IMR-90 (cell line): Measurements from ENCODE around the gene BTBD9. TPM values are rescaled to one million over a fixed set of nuclear protein-coding genes. Genes with fewer than 3 reads are reported as not detected.

Experiments
- ATAC-seq: fragments of 200-7000 bp; cut with Tn5 transposase; 2 replicates; pipeline ENCODE4 v1.9.1; 2020; ENCODE audit warnings: low read depth, mild to moderate bottlenecking, moderate library complexity
- BruUV-seq: library from RNA; stranded (reverse); fragments of 400-500 nt; replicated peaks from 2 replicates; lab custom pipeline; 2021; lab: Mats Ljungman, UMichigan
- CTCF ChIA-PET: fragments of 300-600 bp; formaldehyde crosslinking; extraction: SDS; loops from one replicate; lab custom pipeline; 2021; ENCODE audit warnings: antibody characterized with exemption; lab: Yijun Ruan, JAX
- POLR2A ChIA-PET: fragments of 300-600 bp; sonication (Branson Sonifier 250); formaldehyde crosslinking; loops from one replicate; lab custom pipeline; 2022; ENCODE audit warnings: antibody characterized with exemption; ENCODE audit not compliant: unreplicated experiment; lab: Charles Lee
- DNase-seq: peaks from one replicate; pipeline ENCODE4 v3.0.0; 2013
- H2AFZ ChIP-seq: replicated peaks from 2 replicates; pipeline ENCODE3; 2013; ENCODE audit warnings: low read length, mild to moderate bottlenecking; ENCODE audit not compliant: poor library complexity
- H2AK5ac ChIP-seq: 2 replicates; pipeline ENCODE4 v1.6.1; 2013; ENCODE audit warnings: low read depth, low read length, inconsistent platforms
- H2AK9ac ChIP-seq: replicated peaks from 2 replicates; pipeline ENCODE3; 2013; ENCODE audit warnings: mild to moderate bottlenecking, low read depth, low read length, moderate library complexity; ENCODE audit not compliant: poor library complexity
- H2BK120ac ChIP-seq: 2 replicates; pipeline ENCODE4 v1.6.1; 2013; ENCODE audit warnings: low read depth, low read length, inconsistent platforms
- H2BK15ac ChIP-seq: 3 replicates; pipeline ENCODE4 v1.6.1; 2013; ENCODE audit warnings: low read depth, low read length, inconsistent platforms
- H2BK20ac ChIP-seq: 2 replicates; pipeline ENCODE4 v1.6.1; 2013; ENCODE audit warnings: low read depth, mild to moderate bottlenecking, inconsistent platforms, low read length, moderate library complexity
- H2BK5ac ChIP-seq: 2 replicates; pipeline ENCODE4 v1.6.1; 2013; ENCODE audit warnings: mild to moderate bottlenecking, low read depth, low read length, inconsistent platforms; ENCODE audit not compliant: poor library complexity, severe bottlenecking
- H3K14ac ChIP-seq: replicated peaks from 2 replicates; pipeline ENCODE4 v1.6.1; 2013; ENCODE audit warnings: low read depth, low read length, inconsistent platforms
- H3K18ac ChIP-seq: 2 replicates; pipeline ENCODE4 v1.6.1; 2013; ENCODE audit warnings: low read depth, low read length, control low read depth
- H3K23ac ChIP-seq: 2 replicates; pipeline ENCODE4 v1.6.1; 2013; ENCODE audit warnings: low read depth, low read length, inconsistent platforms
- H3K27ac ChIP-seq: 2 replicates; pipeline ENCODE4 v1.5.1; 2013; ENCODE audit warnings: mild to moderate bottlenecking, control low read depth, low read length; ENCODE audit not compliant: insufficient read depth
- H3K27me3 ChIP-seq: 2 replicates; pipeline ENCODE4 v1.6.1; 2013; ENCODE audit warnings: low read length; ENCODE audit not compliant: control insufficient read depth, insufficient read depth
- H3K36me3 ChIP-seq: 2 replicates; pipeline ENCODE4 v1.6.1; 2013; ENCODE audit warnings: low read length, mixed read lengths; ENCODE audit not compliant: control insufficient read depth, insufficient read depth
- H3K4ac ChIP-seq: 2 replicates; pipeline ENCODE4 v1.6.1; 2013; ENCODE audit warnings: low read depth, low read length, inconsistent platforms
- H3K4me1 ChIP-seq: 2 replicates; pipeline ENCODE4 v1.6.1; 2013; ENCODE audit warnings: low read length, mixed read lengths; ENCODE audit not compliant: control insufficient read depth, insufficient read depth
- H3K4me2 ChIP-seq: 2 replicates; pipeline ENCODE4 v1.6.1; 2013; ENCODE audit warnings: low read depth, mild to moderate bottlenecking, control low read depth, low read length, moderate library complexity
- H3K4me3 ChIP-seq: 2 replicates; pipeline ENCODE4 v1.5.1; 2013; ENCODE audit warnings: low read depth, mild to moderate bottlenecking, control low read depth, low read length, moderate library complexity; ENCODE audit not compliant: insufficient read depth
- H3K56ac ChIP-seq: 2 replicates; pipeline ENCODE4 v1.6.1; 2013; ENCODE audit warnings: low read length, inconsistent platforms; ENCODE audit not compliant: insufficient read depth; ENCODE audit errors: extremely low read depth
- H3K79me1 ChIP-seq, 2 experiments: 2 replicates each; pipeline ENCODE4 v1.6.1; 2013; ENCODE audit warnings: low read length in 2 of 2, inconsistent platforms in 1 of 2, low read depth in 1 of 2
- H3K9ac ChIP-seq: 2 replicates; pipeline ENCODE4 v1.6.1; 2013; ENCODE audit warnings: low read depth, low read length, control low read depth
- H3K9me1 ChIP-seq: 2 replicates; pipeline ENCODE4 v1.6.1; 2013; ENCODE audit warnings: low read length, inconsistent platforms; ENCODE audit not compliant: insufficient read depth
- H3K9me3 ChIP-seq: 2 replicates; pipeline ENCODE4 v1.6.1; 2013; ENCODE audit warnings: low read length; ENCODE audit not compliant: control insufficient read depth, insufficient read depth
- H4K20me1 ChIP-seq: 2 replicates; pipeline ENCODE4 v1.6.1; 2013; ENCODE audit warnings: low read length, inconsistent platforms; ENCODE audit not compliant: insufficient read depth
- H4K5ac ChIP-seq: 2 replicates; pipeline ENCODE4 v1.6.1; 2013; ENCODE audit warnings: mild to moderate bottlenecking, low read depth, low read length, control low read depth
- H4K8ac ChIP-seq, 2 experiments: 2 replicates each; pipeline ENCODE4 v1.6.1; 2013; ENCODE audit warnings: low read depth in 2 of 2, low read length in 2 of 2, control low read depth in 1 of 2, inconsistent platforms in 1 of 2
- H4K91ac ChIP-seq: 2 replicates; pipeline ENCODE4 v1.6.1; 2013; ENCODE audit warnings: low read depth, low read length, inconsistent platforms; ENCODE audit not compliant: insufficient read depth
- CEBPB ChIP-seq: IDR thresholded peaks from 2 replicates; pipeline ENCODE4 v1.6.1; 2012; ENCODE audit warnings: low read depth, low read length, improper control_type of control experiment
- CHD1 ChIP-seq: IDR thresholded peaks from 2 replicates; pipeline ENCODE4 v1.6.1; 2012; ENCODE audit warnings: low read depth, low read length, improper control_type of control experiment
- CTCF ChIP-seq: conservative IDR thresholded peaks from 2 replicates; pipeline ENCODE4 v1.5.1; 2012; ENCODE audit warnings: mild to moderate bottlenecking, low read depth, low read length, improper control_type of control experiment
- FOS ChIP-seq: fragments of 150-350 bp; IDR thresholded peaks from 2 replicates; pipeline ENCODE4 v1.6.1; 2016; ENCODE audit warnings: low read depth, low read length
- MAFK ChIP-seq: IDR thresholded peaks from 2 replicates; pipeline ENCODE4 v1.6.1; 2012; ENCODE audit warnings: low read depth, low read length, improper control_type of control experiment
- MAZ ChIP-seq: IDR thresholded peaks from 2 replicates; pipeline ENCODE4 v1.6.1; 2012; ENCODE audit warnings: low read depth, mild to moderate bottlenecking, low read length, improper control_type of control experiment, moderate library complexity, borderline replicate concordance
- MXI1 ChIP-seq: IDR thresholded peaks from 2 replicates; pipeline ENCODE4 v1.6.1; 2012; ENCODE audit warnings: low read depth, mild to moderate bottlenecking, low read length, moderate library complexity, borderline replicate concordance
- NFE2L2 ChIP-seq: fragments of 150-350 bp; IDR thresholded peaks from 2 replicates; pipeline ENCODE4 v1.6.1; 2016; ENCODE audit warnings: low read depth, mild to moderate bottlenecking, low read length
- POLR2A ChIP-seq: IDR thresholded peaks from 2 replicates; pipeline ENCODE4 v1.6.1; 2012; ENCODE audit warnings: mild to moderate bottlenecking, low read depth, low read length
- RCOR1 ChIP-seq: IDR thresholded peaks from 2 replicates; pipeline ENCODE4 v1.6.1; 2012; ENCODE audit warnings: mild to moderate bottlenecking, low read length, improper control_type of control experiment; ENCODE audit not compliant: insufficient replicate concordance
- RFX5 ChIP-seq: IDR thresholded peaks from 2 replicates; pipeline ENCODE4 v1.8.0; 2012; ENCODE audit warnings: low read depth, mild to moderate bottlenecking, low read length, moderate library complexity
- SMC3 ChIP-seq: fragments of 150-350 bp; IDR thresholded peaks from 2 replicates; pipeline ENCODE4 v1.6.1; 2016; ENCODE audit warnings: low read depth, mild to moderate bottlenecking, antibody characterized with exemption, low read length, moderate library complexity
- WGBS, 2 experiments: methylation state at CpG; one replicate each; pipeline versions ENCODE4 v1.1.5 to v1.1.7; 2013; ENCODE audit warnings: missing lambda C conversion rate in 2 of 2; ENCODE audit not compliant: insufficient read length in 1 of 2; ENCODE audit errors: extremely low coverage in 2 of 2; 5-methylcytosine and 5-hydroxymethylcytosine counted together
- dilution Hi-C: fragments of 300-500 bp; cut with HindIII; formaldehyde crosslinking; loops from one replicate; pipeline ENCODE4 v1.14.3; 2018; ENCODE audit warnings: low sequenced_read_pairs; ENCODE audit not compliant: unreplicated experiment
- in situ Hi-C: fragments of 300-500 bp; cut with MboI; formaldehyde crosslinking; loops from 3 replicates; pipeline ENCODE4 v1.14.3; 2019; ENCODE audit warnings: low sequenced_read_pairs, inconsistent platforms, mixed read lengths
- intact Hi-C: fragments of 100-400 bp; cut with micrococcal nuclease; formaldehyde crosslinking; loops from 2 replicates; pipeline ENCODE4 v1.10.0; 2022
- polyA plus RNA-seq, 3 experiments: library from polyadenylated mRNA; depleted of rRNA; stranded (reverse); fragments of >200 nt; gene quantifications; 2 replicates each; pipeline ENCODE4 v1.2.3, GENCODE V29; 2012; ENCODE audit warnings: low replicate concordance in 1 of 3
- total RNA-seq: library from RNA; depleted of rRNA; stranded (reverse); fragments of >200 nt; gene quantifications from 2 replicates; pipeline ENCODE4 v1.2.3, GENCODE V29; 2012
- TF ChIP-seq, protein P1 (sequence below): fragments of 150-350 bp; IDR thresholded peaks from 2 replicates; pipeline ENCODE4 v1.6.1; 2017; ENCODE audit warnings: mild to moderate bottlenecking, antibody characterized with exemption, low read length, low read depth

Gene BTBD9
- total and polyA plus RNA-seq, 2 of the 4 experiments (the other 2 are of a cell fraction), result 4.1 to 22.0 TPM

DNA sequence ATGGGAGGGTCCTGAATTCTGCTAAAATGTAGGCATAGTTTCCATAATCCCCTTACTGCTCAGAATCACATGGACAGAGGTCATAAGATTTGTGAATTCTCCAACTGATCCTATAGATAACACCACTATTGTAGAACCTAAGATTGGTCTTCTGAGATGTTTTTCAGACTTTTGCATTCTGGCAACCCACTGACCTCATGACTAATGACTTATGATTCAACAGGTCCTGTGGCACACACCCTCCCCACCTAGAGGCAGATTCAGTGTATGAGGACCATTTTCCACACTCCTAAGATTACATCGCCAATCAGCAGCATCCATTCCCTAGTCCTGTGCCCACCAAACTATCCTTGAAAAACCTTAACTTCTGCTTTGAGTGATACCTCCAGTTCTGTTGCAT is 207.2 kb downstream of the BTBD9 start:
- H4K20me1 ChIP-seq, result no peaks in the 10 kb centered on the region
- H3K36me3 ChIP-seq, result no peaks in the 10 kb centered on the region
- POLR2A ChIA-PET, result no interaction called here

More for the DNA sequence above, 207.2 kb downstream of the BTBD9 start:
- no peak overlapping the region for H3K4me3 ChIP-seq
- no peak overlapping the region for H3K14ac ChIP-seq
- intact Hi-C loops, result no loop called here
- peaks cover 5% of the 10 kb centered on the region for H3K9me1 ChIP-seq
- in situ Hi-C loops, result no loop called here
- H2AK5ac ChIP-seq, result no peak overlapping the region
- CTCF ChIA-PET, result no interaction called here
- H3K27ac ChIP-seq, result no peak overlapping the region
- H4K91ac ChIP-seq, result no peak overlapping the region
- TF ChIP-seq MAFK, result no peak
- TF ChIP-seq, protein P1, sequence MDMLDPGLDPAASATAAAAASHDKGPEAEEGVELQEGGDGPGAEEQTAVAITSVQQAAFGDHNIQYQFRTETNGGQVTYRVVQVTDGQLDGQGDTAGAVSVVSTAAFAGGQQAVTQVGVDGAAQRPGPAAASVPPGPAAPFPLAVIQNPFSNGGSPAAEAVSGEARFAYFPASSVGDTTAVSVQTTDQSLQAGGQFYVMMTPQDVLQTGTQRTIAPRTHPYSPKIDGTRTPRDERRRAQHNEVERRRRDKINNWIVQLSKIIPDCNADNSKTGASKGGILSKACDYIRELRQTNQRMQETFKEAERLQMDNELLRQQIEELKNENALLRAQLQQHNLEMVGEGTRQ, result no peak
- TF ChIP-seq RFX5, result no peak
- TF ChIP-seq SMC3, result no peak
- TF ChIP-seq FOS, result no peak
- no peak for TF ChIP-seq CHD1
- no peak for TF ChIP-seq RCOR1
- TF ChIP-seq MXI1, result no peak
- TF ChIP-seq MAZ, result no peak
- no peak for TF ChIP-seq POLR2A
- TF ChIP-seq NFE2L2, result no peak
- no peak for TF ChIP-seq CEBPB
- no peak for TF ChIP-seq CTCF
- H3K4me2 ChIP-seq, result no peak overlapping the region
- dilution Hi-C loops, result no loop called here
- H3K23ac ChIP-seq, result no peak overlapping the region
- H3K4ac ChIP-seq, result no peak overlapping the region
- no peak overlapping the region for H2BK15ac ChIP-seq
- ATAC-seq (no peak), DNase-seq (peak; percentile 19)
- H2BK120ac ChIP-seq, result no peak overlapping the region
- WGBS, 2 experiments, result 100% methylated on average over 1 of the region's 1 CpG; no CpG with 5 or more reads in 1 of the 2 experiments
- no peak overlapping the region for H2AFZ ChIP-seq
- peaks cover 2% of the 10 kb centered on the region for H3K4me1 ChIP-seq
- H2AK9ac ChIP-seq, result no peak overlapping the region
- H3K79me1 ChIP-seq, result no peaks in the 10 kb centered on the region
- H3K18ac ChIP-seq, result no peak overlapping the region
- no peak overlapping the region for H3K9ac ChIP-seq
- BruUV-seq, result no TSS peak
- H2BK20ac ChIP-seq, result no peak overlapping the region
- H2BK5ac ChIP-seq, result no peak overlapping the region
- H3K9me3 ChIP-seq, result 0 out of 2 replicates have a peak, but pooled peaks cover 2% of the 10 kb centered on the region
- no peak overlapping the region for H4K5ac ChIP-seq
- H3K27me3 ChIP-seq, result no peaks in the 10 kb centered on the region
- H3K56ac ChIP-seq, result no peak overlapping the region
- no peak overlapping the region for H4K8ac ChIP-seq
